T-helper 9 cell (primary cell): ENCODE measurements around the gene MTG2.
"Not testable (repeated sequence)": the region's sequence is repeated elsewhere in the genome, so short reads cannot be mapped to it uniquely, and the experiment has no call there.

ENCODE experiments used
- DNase-seq: peaks from one replicate; pipeline ENCODE4 v3.0.0-alpha.2; 2020

The MTG2 gene

GRCh38 chr20:62146019-62146755 lies 36.6 kb upstream of the MTG2 start:
- no peak for DNase-seq

GRCh38 chr20:62147125-62147524 lies 35.7 kb upstream of the MTG2 start:
- DNase-seq: no peak

GRCh38 chr20:62147528-62147927 lies 35.3 kb upstream of the MTG2 start:
- no peak for DNase-seq

- DNase-seq: not testable (repeated sequence)
These were observed 34.4 kb upstream of the MTG2 start for GRCh38 chr20:62148383-62148782.

GRCh38 chr20:62148908-62149314 lies 33.9 kb upstream of the MTG2 start:
- no peak for DNase-seq

GRCh38 chr20:62149532-62150309 lies 33.1 kb upstream of the MTG2 start:
- DNase-seq: no peak

- no peak for DNase-seq
These were observed 32.6 kb upstream of the MTG2 start for GRCh38 chr20:62150310-62150575.

- DNase-seq: no peak
These were observed 31.6 kb upstream of the MTG2 start for GRCh38 chr20:62151225-62151624.

GRCh38 chr20:62151835-62152364 lies 30.9 kb upstream of the MTG2 start:
- no peak for DNase-seq

GRCh38 chr20:62155428-62156253 lies 27.2 kb upstream of the MTG2 start:
- no peak for DNase-seq

GRCh38 chr20:62156254-62156556 lies 26.6 kb upstream of the MTG2 start:
- DNase-seq: no peak

- DNase-seq: peak; percentile 65
These were observed 26.0 kb upstream of the MTG2 start for GRCh38 chr20:62156592-62157386.

GRCh38 chr20:62157387-62158087 lies 25.3 kb upstream of the MTG2 start:
- DNase-seq: no peak

- DNase-seq: no peak
These were observed 24.8 kb upstream of the MTG2 start for GRCh38 chr20:62158088-62158400.

- DNase-seq: no peak
These were observed 24.3 kb upstream of the MTG2 start for GRCh38 chr20:62158541-62158940.

GRCh38 chr20:62159052-62159451 lies 23.8 kb upstream of the MTG2 start:
- DNase-seq: no peak

- no peak for DNase-seq
These were observed 23.0 kb upstream of the MTG2 start for GRCh38 chr20:62159839-62160238.

GRCh38 chr20:62160253-62160652 lies 22.6 kb upstream of the MTG2 start:
- no peak for DNase-seq

- no peak for DNase-seq
These were observed 22.0 kb upstream of the MTG2 start for GRCh38 chr20:62160876-62161275.

GRCh38 chr20:62161347-62161746 lies 21.5 kb upstream of the MTG2 start:
- no peak for DNase-seq

GRCh38 chr20:62162765-62163484 lies 19.9 kb upstream of the MTG2 start:
- DNase-seq: no peak

GRCh38 chr20:62163485-62163865 lies 19.4 kb upstream of the MTG2 start:
- no peak for DNase-seq
